GM18867 (cell line): Measurements from ENCODE around the gene KRT80.
"Not testable (repeated sequence)": the region's sequence is repeated elsewhere in the genome, so short reads cannot be mapped to it uniquely, and the experiment has no call there.

Experiments
- ATAC-seq: cut with Tn5 transposase; IDR thresholded peaks from one replicate; pipeline ENCODE4 v1.9.1; 2021; ENCODE audit warnings: mild to moderate bottlenecking, moderate library complexity; ENCODE audit not compliant: unreplicated experiment

Gene KRT80

GRCh38 chr12:52191841-52192791, at the start of gene KRT80:
Gene KRT80 (minus strand): TSS chr12:52192014. CDS start chr12:52191902, 112 bp downstream.
- no peak for ATAC-seq

- ATAC-seq = no peak
Observed at GRCh38 chr12:52241205-52241842, 49.5 kb upstream of the KRT80 start.

- not testable (repeated sequence) for ATAC-seq
Observed at GRCh38 chr12:52240247-52240646, 48.4 kb upstream of the KRT80 start.

- no peak for ATAC-seq
Observed at GRCh38 chr12:52239767-52240166, 48.0 kb upstream of the KRT80 start.

GRCh38 chr12:52238916-52239646, 47.3 kb upstream of the KRT80 start:
- no peak for ATAC-seq

- no peak for ATAC-seq
Observed at GRCh38 chr12:52238207-52238840, 46.5 kb upstream of the KRT80 start.

- no peak for ATAC-seq
Observed at GRCh38 chr12:52236386-52237050, 44.7 kb upstream of the KRT80 start.

GRCh38 chr12:52235822-52236361, 44.1 kb upstream of the KRT80 start:
- ATAC-seq = no peak

- ATAC-seq = no peak
Observed at GRCh38 chr12:52235001-52235764, 43.4 kb upstream of the KRT80 start.

GRCh38 chr12:52234223-52234810, 42.5 kb upstream of the KRT80 start:
- no peak for ATAC-seq

- ATAC-seq = no peak
Observed at GRCh38 chr12:52233462-52234207, 41.8 kb upstream of the KRT80 start.

GRCh38 chr12:52232674-52233461, 41.1 kb upstream of the KRT80 start, which contains the start of gene KRT7:
Gene KRT7 (plus strand): TSS chr12:52233243. CDS start chr12:52233297, 54 bp downstream.
- no peak for ATAC-seq

GRCh38 chr12:52232203-52232673, 40.4 kb upstream of the KRT80 start:
- no peak for ATAC-seq

GRCh38 chr12:52231305-52232202, 39.7 kb upstream of the KRT80 start:
- ATAC-seq = no peak

- ATAC-seq = no peak
Observed at GRCh38 chr12:52230364-52231281, 38.8 kb upstream of the KRT80 start.
